Stomach (tissue), 4 donors: ENCODE data around the gene PPP1R15A.

Source experiments
- CTCF ChIP-seq, 7 experiments: fragments of 450-650 bp in 4 of 7; fragments of 200-600 bp in 3 of 7; sonication (generic) in 3 of 7; IDR thresholded peaks; one replicate each; pipeline ENCODE4 v1.5.1; 2016 to 2019; ENCODE audit warnings: antibody characterized with exemption in 7 of 7, control low read depth in 2 of 7, mild to moderate bottlenecking in 1 of 7
- EP300 ChIP-seq: sonication (generic); formaldehyde crosslinking; IDR thresholded peaks from one replicate; pipeline ENCODE4 v1.6.1; 2017; ENCODE audit warnings: antibody characterized with exemption
- POLR2A ChIP-seq, 4 donors: fragments of 450-650 bp; IDR thresholded peaks; one replicate each; pipeline ENCODE4 v1.6.1; 2016; ENCODE audit warnings: antibody characterized with exemption in 4 of 4, control low read depth in 2 of 4, mild to moderate bottlenecking in 1 of 4, moderate library complexity in 1 of 4
- POLR2AphosphoS5 ChIP-seq, 3 donors: sonication (generic); formaldehyde crosslinking; IDR thresholded peaks; one replicate each; pipeline ENCODE4 v1.6.1; 2016; ENCODE audit warnings: antibody characterized with exemption in 3 of 3

GRCh38 chr19:48859711-48860572 lies 12.3 kb upstream of the PPP1R15A start:
- TF ChIP-seq CTCF (IDR thresholded peaks at IDR 0.05) (no peak), POLR2A (IDR thresholded peaks at IDR 0.05) (no peak), POLR2AphosphoS5 (IDR thresholded peaks at IDR 0.05) (no peak), EP300 (no peak)
